B cell (primary cell): ENCODE results near the gene SFXN5. TPM values are rescaled to one million over a fixed set of nuclear protein-coding genes. Genes with fewer than 3 reads are reported as not detected.

Source experiments
- ATAC-seq: fragments of 200-7000 bp; cut with Tn5 transposase; one replicate; pipeline ENCODE4 v1.10.0; 2021; ENCODE audit warnings: low read depth, mild to moderate bottlenecking, moderate number of reproducible peaks, moderate library complexity
- CTCF ChIA-PET: fragments of 350-600 bp; sonication (Branson Sonifier 250); formaldehyde crosslinking; loops from one replicate; lab custom pipeline; 2021; ENCODE audit warnings: antibody characterized with exemption, inconsistent platforms; lab: Charles Lee
- POLR2A ChIA-PET: fragments of 350-600 bp; sonication (Branson Sonifier 250); formaldehyde crosslinking; loops from one replicate; lab custom pipeline; 2021; ENCODE audit warnings: antibody characterized with exemption; lab: Charles Lee
- DNase-seq: peaks from one replicate; pipeline ENCODE4 v3.0.0; 2013
- H2AFZ ChIP-seq: 2 replicates; pipeline ENCODE4 v1.6.1; 2012; ENCODE audit warnings: mild to moderate bottlenecking, low read depth, low read length; ENCODE audit not compliant: insufficient read depth, poor library complexity, severe bottlenecking
- H3K27ac ChIP-seq, 2 donors: 1 replicate in 1 of 2; 2 replicates in 1 of 2; pipeline ENCODE4 v1.5.1; 2012 to 2013; ENCODE audit warnings: low read length in 2 of 2, mild to moderate bottlenecking in 2 of 2, moderate library complexity in 1 of 2
- H3K27me3 ChIP-seq, 4 experiments: fragments of 200-600 bp in 1 of 4; sonication (generic) in 1 of 4; replicated peaks in 1 of 4; 1 replicate in 2 of 4; 2 replicates in 2 of 4; pipeline versions ENCODE4 v1.6.1 to v1.7.0; 2013 to 2016; ENCODE audit warnings: low read length in 3 of 4, mild to moderate bottlenecking in 2 of 4, mixed read lengths in 1 of 4, moderate library complexity in 1 of 4; ENCODE audit not compliant: insufficient read depth in 4 of 4, control insufficient read depth in 3 of 4; ENCODE audit errors: control extremely low read depth in 1 of 4
- H3K36me3 ChIP-seq, 2 experiments: replicated peaks in 1 of 2; 1 replicate in 1 of 2; 2 replicates in 1 of 2; pipeline versions ENCODE4 v1.6.1 to v1.7.1; 2013; ENCODE audit warnings: low read length in 1 of 2; ENCODE audit not compliant: insufficient read depth in 2 of 2, control insufficient read depth in 1 of 2; ENCODE audit errors: control extremely low read depth in 1 of 2, extremely low read depth in 1 of 2
- H3K4me1 ChIP-seq, 2 donors: fragments of 200-600 bp in 1 of 2; sonication (generic) in 1 of 2; 1 replicate in 1 of 2; 2 replicates in 1 of 2; pipeline versions ENCODE4 v1.5.1 to v1.6.1; 2013 to 2017; ENCODE audit warnings: low read length in 2 of 2; ENCODE audit not compliant: control insufficient read depth in 2 of 2, insufficient read depth in 2 of 2
- H3K4me2 ChIP-seq: replicated peaks from 2 replicates; pipeline ENCODE3; 2012; ENCODE audit warnings: mild to moderate bottlenecking, low read depth, low read length; ENCODE audit not compliant: poor library complexity, severe bottlenecking
- H3K4me3 ChIP-seq, 5 experiments: fragments of 200-600 bp in 1 of 5; sonication (generic) in 1 of 5; 1 replicate in 3 of 5; 2 replicates in 2 of 5; pipeline versions ENCODE4 v1.5.1 to v1.7.0; 2011 to 2016; ENCODE audit warnings: low read length in 4 of 5, mild to moderate bottlenecking in 4 of 5, low read depth in 2 of 5, control low read depth in 1 of 5, moderate library complexity in 1 of 5; ENCODE audit not compliant: insufficient read depth in 1 of 5; ENCODE audit errors: control extremely low read depth in 1 of 5, extremely low read depth in 1 of 5
- H3K79me2 ChIP-seq: fragments of 200-600 bp; sonication (generic); one replicate; pipeline ENCODE4 v1.6.0; 2016; ENCODE audit warnings: low read length; ENCODE audit not compliant: control insufficient read depth, insufficient read depth
- H3K9ac ChIP-seq: fragments of 200-600 bp; sonication (generic); 2 replicates; pipeline ENCODE4 v1.6.1; 2017; ENCODE audit warnings: mild to moderate bottlenecking, low read length, moderate library complexity
- H3K9me3 ChIP-seq, 3 donors: one replicate each; pipeline versions ENCODE4 v1.6.1 to v1.7.1; 2013; ENCODE audit warnings: low read length in 2 of 3; ENCODE audit not compliant: control insufficient read depth in 2 of 3, insufficient read depth in 1 of 3; ENCODE audit errors: control extremely low read depth in 1 of 3
- H4K20me1 ChIP-seq: 2 replicates; pipeline ENCODE4 v1.6.0; 2012; ENCODE audit warnings: mild to moderate bottlenecking, low read length; ENCODE audit not compliant: insufficient read depth, control insufficient read depth, poor library complexity, severe bottlenecking
- H3K27ac Mint-ChIP-seq: one replicate; pipeline ENCODE4 v1.8.0; 2021; ENCODE audit warnings: mixed read lengths
- H3K27me3 Mint-ChIP-seq: one replicate; pipeline ENCODE4 v1.8.0; 2021; ENCODE audit warnings: mixed read lengths
- H3K4me1 Mint-ChIP-seq: one replicate; pipeline ENCODE4 v1.8.0; 2021; ENCODE audit warnings: mixed read lengths
- H3K4me3 Mint-ChIP-seq: one replicate; pipeline ENCODE4 v1.8.0; 2021; ENCODE audit warnings: mixed read lengths
- H3K9me3 Mint-ChIP-seq: one replicate; pipeline ENCODE4 v1.8.0; 2022; ENCODE audit warnings: mixed read lengths; ENCODE audit not compliant: insufficient read depth
- CTCF ChIP-seq: fragments of 200-600 bp; IDR thresholded peaks from one replicate; pipeline ENCODE4 v1.8.0; 2022; ENCODE audit warnings: antibody characterized with exemption, mild to moderate bottlenecking
- EZH2 ChIP-seq: IDR thresholded peaks from 2 replicates; pipeline ENCODE4 v1.6.1; 2012; ENCODE audit warnings: borderline replicate concordance, low read depth, mild to moderate bottlenecking, moderate library complexity, low read length; ENCODE audit not compliant: insufficient read depth, poor library complexity, severe bottlenecking
- WGBS: methylation state at CpG from one replicate; pipeline ENCODE4 v1.1.5; 2013; ENCODE audit warnings: missing lambda C conversion rate; ENCODE audit not compliant: insufficient coverage; 5-methylcytosine and 5-hydroxymethylcytosine counted together
- intact Hi-C: fragments of 100-400 bp; cut with micrococcal nuclease; formaldehyde crosslinking; loops from one replicate; pipeline ENCODE4 v1.10.0; 2022
- polyA plus RNA-seq: library from polyadenylated mRNA; depleted of rRNA; stranded (reverse); fragments of >200 nt; gene quantifications from 2 replicates; pipeline ENCODE4 v1.2.3, GENCODE V29; 2012
- total RNA-seq, 2 donors: library from RNA; stranded (reverse); fragments of 120-200 nt in 1 of 2; gene quantifications; 1 replicate in 1 of 2; 2 replicates in 1 of 2; pipeline versions ENCODE4 v1.2.3 to v1.2.4, GENCODE V29; 2013 to 2022

Gene SFXN5
- total and polyA plus RNA-seq, 2 donors (not counting 1 experiment from before 2014, with no cell fraction given): 8.0 to 16.9 TPM

- H3K4me1 Mint-ChIP-seq: no peaks in the 10 kb centered on the region
- H3K79me2 ChIP-seq: no peaks in the 10 kb centered on the region
- POLR2A ChIA-PET: no interaction called here
- no peak overlapping the region for H2AFZ ChIP-seq
- no peak overlapping the region for H3K4me2 ChIP-seq
- intact Hi-C loops: no loop called here
- 94% methylated on average over 11 of the region's 12 CpGs for WGBS
- no peaks in the 10 kb centered on the region for H3K4me1 ChIP-seq
- H3K4me3 ChIP-seq: no peak overlapping the region
- H3K27ac Mint-ChIP-seq: no peak overlapping the region
- DNase-seq: no peak
- H3K4me3 Mint-ChIP-seq: no peak overlapping the region
- H3K9me3 ChIP-seq: no peaks in the 10 kb centered on the region
- TF ChIP-seq CTCF (no peak), EZH2 (no peak)
- no peak overlapping the region for H3K27ac ChIP-seq
- H3K9me3 Mint-ChIP-seq: no peaks in the 10 kb centered on the region
- no peak overlapping the region for H3K9ac ChIP-seq
- H3K36me3 ChIP-seq: peaks cover 0 to 4% of the 10 kb centered on the region in 2 experiments
- CTCF ChIA-PET: interaction anchor here (0.6 to 1.5 kb wide), 2 partner anchors 22 to 29 kb away, joined by 3 read pairs; no protein-coding TSS in a partner anchor
- H4K20me1 ChIP-seq: no peaks in the 10 kb centered on the region
- H3K27me3 Mint-ChIP-seq: no peaks in the 10 kb centered on the region
- no peak for ATAC-seq
- no peaks in the 10 kb centered on the region for H3K27me3 ChIP-seq
Measured at GRCh38 chr2:73020657-73021370, 50.7 kb downstream of the SFXN5 start.

GRCh38 chr2:73020306-73020656, 51.2 kb downstream of the SFXN5 start:
- Histone ChIP-seq H3K36me3 (peaks cover 0 to 4% of the 10 kb centered on the region in 2 experiments), H3K9me3 (no peaks in the 10 kb centered on the region), H3K79me2 (no peaks in the 10 kb centered on the region), H3K27ac (no peak overlapping the region), H2AFZ (no peak overlapping the region), H3K9ac (no peak overlapping the region), H3K4me2 (no peak overlapping the region), H3K27me3 (no peaks in the 10 kb centered on the region), H3K4me1 (no peaks in the 10 kb centered on the region), H4K20me1 (no peaks in the 10 kb centered on the region), H3K4me3 (no peak overlapping the region)
- H3K9me3 Mint-ChIP-seq: no peaks in the 10 kb centered on the region
- intact Hi-C loops: no loop called here
- ATAC-seq (no peak), DNase-seq (no peak)
- TF ChIP-seq CTCF: no peak
- no peaks in the 10 kb centered on the region for H3K27me3 Mint-ChIP-seq
- 93% methylated on average over 8 of the region's 8 CpGs for WGBS
- no peaks in the 10 kb centered on the region for H3K4me1 Mint-ChIP-seq
- ChIA-PET POLR2A (no interaction called here), CTCF (interaction anchor here (0.6 kb wide), 1 partner anchor 22 kb away, joined by 3 read pairs; no protein-coding TSS in a partner anchor)
- H3K27ac Mint-ChIP-seq: no peak overlapping the region
- H3K4me3 Mint-ChIP-seq: no peak overlapping the region
